Left lung (tissue), 10 donors: ENCODE results near the gene TSHZ2. TPM values are rescaled to one million over a fixed set of nuclear protein-coding genes. Genes with fewer than 3 reads are reported as not detected.

Source experiments
- ATAC-seq: fragments of 200-7000 bp; cut with Tn5 transposase; one replicate; pipeline ENCODE4 v1.9.1; 2020; ENCODE audit warnings: moderate library complexity
- DNase-seq, 4 donors: peaks; one replicate each; pipeline ENCODE4 v3.0.0-alpha.2; 2013 to 2020
- H3K27ac ChIP-seq, 2 donors: fragments of 200-600 bp; sonication (generic) in 1 of 2; one replicate each; pipeline versions ENCODE4 v1.5.0 to v1.8.0; 2020 to 2021
- H3K27me3 ChIP-seq, 2 donors: fragments of 200-600 bp; sonication (generic) in 1 of 2; one replicate each; pipeline versions ENCODE4 v1.5.0 to v1.8.0; 2020 to 2021
- H3K36me3 ChIP-seq, 2 donors: fragments of 200-600 bp; sonication (generic) in 1 of 2; one replicate each; pipeline versions ENCODE4 v1.5.0 to v1.8.0; 2020 to 2021
- H3K4me1 ChIP-seq, 2 donors: fragments of 200-600 bp; one replicate each; pipeline ENCODE4 v1.8.0; 2021
- H3K4me3 ChIP-seq, 2 donors: fragments of 200-600 bp; sonication (generic) in 1 of 2; one replicate each; pipeline versions ENCODE4 v1.5.0 to v1.8.0; 2020 to 2021; ENCODE audit warnings: mild to moderate bottlenecking in 1 of 2
- H3K9me3 ChIP-seq, 2 donors: fragments of 200-600 bp; sonication (generic) in 1 of 2; one replicate each; pipeline versions ENCODE4 v1.5.0 to v1.8.0; 2020 to 2021
- CTCF ChIP-seq, 2 donors: fragments of 200-600 bp; sonication (generic) in 1 of 2; IDR thresholded peaks; one replicate each; pipeline versions ENCODE4 v1.5.0 to v1.8.0; 2021; ENCODE audit warnings: antibody characterized with exemption in 2 of 2
- intact Hi-C, 2 donors: fragments of 100-400 bp; cut with DNase I; formaldehyde crosslinking; loops; one replicate each; pipeline versions ENCODE4 v1.11.2 to v1.14.2; 2022
- polyA plus RNA-seq, 6 donors: library from polyadenylated mRNA; unstranded; fragments of 120-200 nt; gene quantifications; one replicate each; pipeline ENCODE4 v1.2.1, GENCODE V29; 2013; ENCODE audit not compliant: insufficient read length in 6 of 6
- total RNA-seq, 2 donors: library from RNA; stranded (reverse); fragmentation: NEBNext Ultra II Directional; extraction: Animal tissue kit (Norgen Biotek cat#: 25700); gene quantifications; one replicate each; pipeline ENCODE4 v1.2.1, GENCODE V29; 2021
- donor health status: DM: no; HTN: yes; CAD: no.
- donor health status: DM: no; HTN: no; CAD: no.

The TSHZ2 gene
- total and polyA plus RNA-seq, 8 donors: 7.6 to 20.7 (median 13.9) TPM

GRCh38 chr20:53165452-53165851 is 193.3 kb downstream of the TSHZ2 start:
- Histone ChIP-seq H3K27me3 (no peaks in the 10 kb centered on the region), H3K27ac (no peak overlapping the region), H3K4me3 (no peak overlapping the region), H3K36me3 (no peaks in the 10 kb centered on the region), H3K4me1 (no peaks in the 10 kb centered on the region), H3K9me3 (no peaks in the 10 kb centered on the region)
- ATAC-seq (no peak), DNase-seq (no peak)
- TF ChIP-seq CTCF (IDR thresholded peaks at IDR 0.05): no peak
- intact Hi-C loops: no loop called here

DNA sequence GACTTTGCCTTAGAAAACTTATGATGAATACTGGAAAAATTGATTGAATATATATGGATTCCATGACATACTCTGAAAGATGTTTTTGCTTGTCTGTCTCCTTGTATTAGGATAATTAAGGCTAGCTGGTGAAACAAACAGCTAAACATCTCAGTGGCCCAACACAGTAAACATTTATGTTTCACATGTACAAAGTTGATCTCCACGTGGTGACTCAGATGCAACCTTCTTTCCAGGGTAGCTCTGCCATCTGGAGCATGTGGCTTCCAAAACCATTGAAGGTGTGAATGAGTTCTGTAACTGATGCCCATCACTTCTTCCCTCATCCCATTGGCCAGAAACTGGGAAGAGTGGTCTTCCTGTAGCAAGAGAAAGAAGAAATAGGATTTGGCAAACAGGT is 196.3 kb downstream of the TSHZ2 start:
- Histone ChIP-seq H3K4me1 (no peaks in the 10 kb centered on the region), H3K27me3 (no peaks in the 10 kb centered on the region), H3K4me3 (no peak overlapping the region), H3K27ac (no peak overlapping the region), H3K9me3 (no peaks in the 10 kb centered on the region), H3K36me3 (no peaks in the 10 kb centered on the region)
- no peak for TF ChIP-seq CTCF (IDR thresholded peaks at IDR 0.05)
- no peak for DNase-seq
- intact Hi-C loops: no loop called here
- ATAC-seq: no peak

DNA sequence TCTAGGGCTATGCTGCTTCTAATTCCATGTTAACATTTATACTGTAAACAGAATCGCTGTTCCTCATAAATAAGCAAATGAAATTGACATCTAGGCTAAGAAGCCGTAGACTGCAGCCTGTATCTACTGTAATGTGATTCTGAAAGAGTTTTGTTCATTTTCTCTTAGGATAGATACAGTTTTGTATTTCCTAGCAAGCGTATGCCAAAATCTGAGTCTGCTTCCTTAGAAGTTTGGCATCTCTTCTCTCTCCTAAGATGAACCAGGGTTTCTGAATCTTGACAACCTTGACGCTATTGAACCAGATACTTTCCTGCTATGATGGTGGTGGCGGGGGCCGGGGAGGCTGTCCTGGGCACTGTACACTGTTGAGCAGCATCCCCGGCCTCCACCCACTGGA is 198.0 kb downstream of the TSHZ2 start:
- intact Hi-C loops: no loop called here
- Histone ChIP-seq H3K27ac (no peak overlapping the region), H3K4me1 (no peaks in the 10 kb centered on the region), H3K9me3 (no peaks in the 10 kb centered on the region), H3K36me3 (no peaks in the 10 kb centered on the region), H3K27me3 (peaks cover 0 to under 1% of the 10 kb centered on the region in 2 donors), H3K4me3 (no peak overlapping the region)
- ATAC-seq: no peak
- TF ChIP-seq CTCF (IDR thresholded peaks at IDR 0.05): no peak
- DNase-seq: no peak

GRCh38 chr20:53171065-53171464 is 198.9 kb downstream of the TSHZ2 start:
- H3K27me3 ChIP-seq: peaks cover 0 to 9% of the 10 kb centered on the region in 2 donors
- no peaks in the 10 kb centered on the region for H3K36me3 ChIP-seq
- no peak overlapping the region for H3K4me3 ChIP-seq
- no peaks in the 10 kb centered on the region for H3K4me1 ChIP-seq
- TF ChIP-seq CTCF (IDR thresholded peaks at IDR 0.05): no peak
- H3K27ac ChIP-seq: no peak overlapping the region
- intact Hi-C loops: no loop called here
- no peak for DNase-seq
- no peak for ATAC-seq
- H3K9me3 ChIP-seq: no peaks in the 10 kb centered on the region

DNA sequence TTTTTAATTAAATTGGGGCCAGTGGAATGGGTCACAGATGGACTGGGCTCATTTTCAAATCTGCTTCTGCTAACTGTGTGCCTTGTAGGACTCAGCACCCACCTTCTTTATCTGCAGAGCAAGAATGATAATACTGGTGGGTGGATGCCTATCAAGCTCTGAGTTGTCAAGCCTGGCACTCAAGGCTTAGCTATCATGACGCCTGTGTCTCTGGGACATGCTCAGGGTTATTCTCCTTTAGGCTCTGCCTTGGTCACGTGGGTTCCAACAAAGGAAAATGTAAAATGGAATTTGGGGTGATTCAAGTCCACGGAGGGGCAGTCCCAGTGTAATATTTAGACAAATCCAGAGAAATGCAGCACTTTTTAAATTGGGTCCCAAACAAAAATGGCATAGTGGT is 202.3 kb downstream of the TSHZ2 start:
- no peak for ATAC-seq
- Histone ChIP-seq H3K27me3 (peaks cover 0 to 13% of the 10 kb centered on the region in 2 donors), H3K9me3 (no peaks in the 10 kb centered on the region), H3K36me3 (no peaks in the 10 kb centered on the region), H3K27ac (no peak overlapping the region), H3K4me3 (no peak overlapping the region), H3K4me1 (no peaks in the 10 kb centered on the region)
- no peak for DNase-seq
- intact Hi-C loops: no loop called here
- TF ChIP-seq CTCF (IDR thresholded peaks at IDR 0.05): no peak
